Measurements from ENCODE around the gene RFX7.

DNA sequence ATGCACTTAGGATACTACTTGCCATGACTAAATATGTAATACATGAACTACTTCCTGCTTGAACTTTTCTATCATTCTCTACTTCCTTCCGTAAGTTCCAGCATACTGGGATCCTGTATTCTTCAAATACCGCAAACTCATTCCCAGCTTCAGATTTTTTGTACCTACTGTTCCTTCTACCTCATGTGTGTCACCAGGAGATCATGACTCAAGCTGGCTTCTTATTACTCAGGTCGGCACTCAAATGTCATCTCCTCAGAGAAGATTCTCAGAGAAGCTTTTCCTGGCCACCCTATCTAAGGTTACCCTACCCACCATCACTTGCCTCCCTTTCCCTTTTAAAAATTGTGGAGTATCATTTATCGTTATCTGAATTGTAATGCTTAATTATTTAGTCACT, 66.7 kb downstream of the RFX7 start:
- TF ChIP-seq, protein P1, sequence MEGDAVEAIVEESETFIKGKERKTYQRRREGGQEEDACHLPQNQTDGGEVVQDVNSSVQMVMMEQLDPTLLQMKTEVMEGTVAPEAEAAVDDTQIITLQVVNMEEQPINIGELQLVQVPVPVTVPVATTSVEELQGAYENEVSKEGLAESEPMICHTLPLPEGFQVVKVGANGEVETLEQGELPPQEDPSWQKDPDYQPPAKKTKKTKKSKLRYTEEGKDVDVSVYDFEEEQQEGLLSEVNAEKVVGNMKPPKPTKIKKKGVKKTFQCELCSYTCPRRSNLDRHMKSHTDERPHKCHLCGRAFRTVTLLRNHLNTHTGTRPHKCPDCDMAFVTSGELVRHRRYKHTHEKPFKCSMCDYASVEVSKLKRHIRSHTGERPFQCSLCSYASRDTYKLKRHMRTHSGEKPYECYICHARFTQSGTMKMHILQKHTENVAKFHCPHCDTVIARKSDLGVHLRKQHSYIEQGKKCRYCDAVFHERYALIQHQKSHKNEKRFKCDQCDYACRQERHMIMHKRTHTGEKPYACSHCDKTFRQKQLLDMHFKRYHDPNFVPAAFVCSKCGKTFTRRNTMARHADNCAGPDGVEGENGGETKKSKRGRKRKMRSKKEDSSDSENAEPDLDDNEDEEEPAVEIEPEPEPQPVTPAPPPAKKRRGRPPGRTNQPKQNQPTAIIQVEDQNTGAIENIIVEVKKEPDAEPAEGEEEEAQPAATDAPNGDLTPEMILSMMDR (IDR thresholded peaks at IDR 0.05): no peak
- TF ChIP-seq POLR2AphosphoS5 (IDR thresholded peaks at IDR 0.05): no peak

All from transverse colon (tissue), 4 donors.